Left lobe of liver (tissue), 2 donors: Measurements from ENCODE around the gene NRXN3. TPM values are rescaled to one million over a fixed set of nuclear protein-coding genes. Genes with fewer than 3 reads are reported as not detected.

ENCODE experiments used
- ATAC-seq: fragments of 200-7000 bp; cut with Tn5 transposase; one replicate; pipeline ENCODE4 v1.9.1; 2020; ENCODE audit warnings: mild to moderate bottlenecking, moderate library complexity
- DNase-seq: peaks from one replicate; pipeline ENCODE4 v3.0.0-alpha.2; 2020; ENCODE audit warnings: low spot score
- total RNA-seq: library from RNA; stranded (reverse); gene quantifications from one replicate; pipeline ENCODE4 v1.2.1, GENCODE V29; 2021
- donor health status: DM: no; HTN: no; CAD: no; lungs with moderate emphysema.
- donor health status: DM: no; HTN: yes; CAD: no.

Gene NRXN3
- total RNA-seq, 1 donor from 2014 or later, result 0.20 TPM

GRCh38 chr14:78316052-78316451, 145.9 kb downstream of the NRXN3 start:
- no peak for DNase-seq
- ATAC-seq, result no peak

DNA sequence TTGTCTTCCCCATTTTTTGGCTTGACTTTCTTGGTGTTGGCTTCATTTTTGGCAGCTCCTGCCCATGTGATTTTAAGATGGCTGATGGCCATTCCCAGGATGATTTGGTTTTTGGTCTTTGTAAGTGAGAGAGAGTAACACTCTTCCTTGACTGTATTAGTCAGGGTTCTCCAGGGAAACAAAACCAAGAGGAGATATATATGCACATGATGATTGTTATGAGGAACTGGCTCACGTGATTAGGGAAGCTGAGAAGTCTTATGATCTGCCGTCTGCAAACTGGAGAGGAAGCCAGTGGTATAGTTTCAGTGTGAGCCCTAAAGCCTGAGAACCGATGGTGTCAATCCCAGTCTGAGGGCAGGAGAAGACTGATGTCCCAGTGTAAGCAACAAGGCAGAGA, 146.6 kb downstream of the NRXN3 start:
- DNase-seq, result no peak
- no peak for ATAC-seq

DNA sequence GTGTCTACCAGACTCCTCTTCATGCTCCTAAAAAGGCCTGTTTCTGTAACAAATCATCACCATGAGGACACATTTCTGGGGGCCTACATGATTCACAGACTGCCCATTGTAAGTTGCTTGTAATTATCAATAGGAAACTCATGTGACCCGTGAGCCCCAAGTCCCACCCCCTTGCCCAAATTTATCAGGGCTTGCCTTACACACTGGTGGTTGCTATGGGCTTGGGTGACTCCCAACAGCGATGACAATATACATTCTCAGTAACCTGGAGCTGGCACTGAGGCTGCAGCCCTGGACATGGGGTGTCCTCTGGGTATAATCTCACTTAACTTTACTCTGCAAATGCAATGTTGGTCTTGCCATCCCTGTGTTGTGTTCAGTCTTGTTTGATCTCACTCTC, 149.2 kb downstream of the NRXN3 start:
- DNase-seq (no peak), ATAC-seq (no peak)

DNA sequence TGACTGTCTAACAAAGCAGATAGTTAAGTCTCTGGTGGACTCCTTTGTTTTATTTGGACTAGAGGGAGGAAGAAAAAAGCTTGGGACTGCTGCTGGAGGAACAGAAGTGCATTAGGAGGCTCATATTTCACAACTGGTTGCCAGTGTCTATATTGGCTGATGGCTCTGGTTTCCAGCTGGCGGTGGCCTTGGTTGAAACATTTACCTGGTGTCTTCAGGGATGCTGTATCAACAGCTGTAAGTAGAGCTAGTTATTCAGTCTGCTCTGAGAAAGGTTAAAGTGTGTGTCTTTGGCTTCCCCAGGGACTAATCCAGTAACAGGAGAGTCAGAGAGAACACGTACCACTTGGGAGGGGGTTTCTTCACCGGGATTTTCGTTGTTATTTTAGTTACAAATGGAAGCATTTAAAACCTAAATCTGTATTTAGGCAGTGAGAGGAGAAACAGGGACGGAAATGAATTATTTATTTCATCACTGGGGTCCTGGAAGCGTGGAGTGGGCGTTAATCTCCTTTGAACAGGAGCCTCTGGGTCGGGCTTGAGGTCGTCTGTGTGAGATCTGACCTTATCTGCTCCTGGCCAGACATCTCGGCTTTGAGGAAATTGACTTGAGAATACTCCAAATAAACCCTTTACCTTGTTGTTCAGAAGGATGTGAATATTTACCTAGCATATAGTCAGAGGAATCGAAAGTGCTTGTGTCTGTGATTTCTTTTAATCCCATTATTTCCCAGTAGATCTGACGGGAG, 149.9 kb downstream of the NRXN3 start:
- ATAC-seq, result no peak
- DNase-seq, result no peak

DNA sequence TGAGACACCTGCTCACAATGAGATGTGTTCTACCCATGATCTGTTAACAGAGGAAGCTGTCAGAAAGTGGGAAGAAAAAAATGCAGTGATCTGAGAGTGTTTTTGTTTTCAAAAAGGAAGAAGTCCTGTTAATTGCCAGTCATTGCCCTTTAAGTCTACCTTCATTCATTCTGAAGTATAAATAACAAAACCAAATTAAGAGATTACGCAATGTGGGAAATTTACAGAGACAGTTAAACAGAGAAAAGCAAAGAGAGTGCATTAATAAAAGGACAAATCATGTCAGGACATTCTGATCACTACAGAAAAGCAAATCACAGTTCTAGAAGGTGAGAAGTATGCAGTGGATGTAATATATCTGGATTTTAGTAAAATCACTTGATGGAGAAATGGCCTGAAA, 154.2 kb downstream of the NRXN3 start:
- ATAC-seq (no peak), DNase-seq (no peak)

DNA sequence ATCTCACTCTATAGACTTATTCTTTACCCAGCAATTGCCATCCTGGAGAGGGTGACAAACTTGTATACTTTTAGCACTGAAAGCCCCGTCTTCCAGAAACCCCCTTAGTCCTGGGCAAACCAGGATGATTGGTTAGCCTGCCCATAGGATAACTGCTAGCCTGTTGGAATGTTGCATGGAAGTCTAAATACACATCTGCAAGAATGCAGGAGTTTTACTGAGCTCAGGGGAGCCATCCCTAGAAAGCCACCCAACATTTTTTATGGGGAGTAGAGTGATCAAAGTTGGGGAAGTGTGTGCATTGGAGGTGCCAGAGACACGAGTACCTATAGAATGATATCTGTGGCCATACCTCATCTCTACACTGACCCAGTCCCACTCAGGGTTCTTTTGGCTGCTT, 155.7 kb downstream of the NRXN3 start:
- ATAC-seq, result no peak
- DNase-seq, result no peak

GRCh38 chr14:78327426-78328221, 157.5 kb downstream of the NRXN3 start:
- ATAC-seq, result no peak
- DNase-seq, result no peak

DNA sequence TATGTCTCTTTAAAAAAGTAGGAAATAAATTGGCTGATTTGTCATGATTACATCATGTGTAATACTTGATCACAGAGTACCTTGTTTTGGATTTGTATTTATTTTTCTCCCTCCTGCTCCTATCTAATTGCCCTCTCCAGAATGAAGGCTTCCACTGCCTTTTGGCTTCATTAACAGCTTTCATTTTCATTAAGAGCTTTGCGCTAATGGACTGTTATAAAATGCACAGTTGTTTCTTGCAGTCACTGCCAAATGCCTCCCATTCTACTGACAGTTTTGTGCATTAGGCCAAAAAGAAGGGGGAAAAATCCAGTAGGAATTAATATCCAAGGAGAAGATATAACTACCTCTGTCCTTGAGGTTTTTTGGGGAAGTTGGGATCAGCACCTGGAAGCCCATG, 159.2 kb downstream of the NRXN3 start:
- ATAC-seq (no peak), DNase-seq (no peak)

DNA sequence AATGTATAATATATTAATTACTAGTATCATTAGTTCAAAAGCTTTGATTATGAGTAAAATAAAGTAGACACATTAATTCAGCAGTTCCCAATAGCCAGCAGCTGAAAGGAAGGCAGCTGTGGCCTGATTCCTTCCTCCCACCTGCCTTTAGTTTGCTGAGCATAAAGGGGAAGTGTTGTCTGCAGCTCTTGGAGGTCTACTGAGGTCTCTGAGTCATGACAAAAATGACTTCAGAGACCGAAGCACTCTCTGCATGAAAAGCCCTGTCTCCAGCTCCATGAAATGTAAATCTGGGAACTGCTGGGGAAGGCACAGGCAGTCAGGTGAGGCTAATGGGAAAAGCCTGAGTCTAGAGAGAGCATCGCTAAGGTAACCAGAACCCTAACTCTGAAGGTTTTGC, 165.4 kb downstream of the NRXN3 start:
- DNase-seq (no peak), ATAC-seq (no peak)

GRCh38 chr14:78340250-78340649, 170.1 kb downstream of the NRXN3 start:
- ATAC-seq, result no peak
- no peak for DNase-seq

GRCh38 chr14:78341827-78342389, 171.7 kb downstream of the NRXN3 start:
- no peak for ATAC-seq

DNA sequence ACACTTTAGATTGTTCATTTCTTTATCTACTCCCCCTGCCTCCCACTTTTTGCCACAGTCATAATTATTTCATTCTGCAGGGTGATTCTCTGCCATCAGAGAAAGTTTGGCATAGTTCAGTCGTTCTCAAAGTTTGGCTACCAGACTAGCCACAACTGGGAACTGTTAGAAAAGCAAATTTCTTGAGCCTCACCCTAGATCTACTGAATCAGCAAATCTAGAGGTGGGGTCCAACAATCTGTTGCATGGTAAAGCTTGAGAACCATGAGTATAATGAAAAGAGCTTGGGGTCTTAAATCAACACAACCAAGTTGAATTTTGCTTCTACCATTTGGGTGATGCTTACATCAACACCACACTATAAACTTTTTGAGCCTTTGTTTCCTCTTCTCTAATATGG, 172.7 kb downstream of the NRXN3 start:
- DNase-seq (no peak), ATAC-seq (no peak)

More at GRCh38 chr14:78341827-78342389, 171.7 kb downstream of the NRXN3 start:
- DNase-seq, result no peak

DNA sequence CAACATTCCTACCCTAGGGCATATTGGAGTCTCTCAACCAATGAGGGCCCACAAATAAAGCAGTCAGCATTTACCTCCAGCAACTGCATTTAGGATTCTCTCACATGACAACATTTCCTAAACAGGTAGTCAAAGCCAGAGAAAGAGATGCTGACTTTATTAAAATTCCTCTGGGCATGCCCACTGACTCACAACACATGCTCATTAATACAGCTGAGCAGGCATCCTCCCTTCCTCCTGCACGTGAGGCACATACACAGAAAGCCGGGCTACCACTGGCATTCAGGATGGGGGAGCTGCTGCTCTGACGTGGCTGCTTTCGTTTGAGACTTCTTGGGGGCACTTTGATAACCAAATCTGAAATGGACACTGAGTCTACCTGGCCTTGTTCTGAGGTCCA, 174.1 kb downstream of the NRXN3 start:
- no peak for DNase-seq
- no peak for ATAC-seq

DNA sequence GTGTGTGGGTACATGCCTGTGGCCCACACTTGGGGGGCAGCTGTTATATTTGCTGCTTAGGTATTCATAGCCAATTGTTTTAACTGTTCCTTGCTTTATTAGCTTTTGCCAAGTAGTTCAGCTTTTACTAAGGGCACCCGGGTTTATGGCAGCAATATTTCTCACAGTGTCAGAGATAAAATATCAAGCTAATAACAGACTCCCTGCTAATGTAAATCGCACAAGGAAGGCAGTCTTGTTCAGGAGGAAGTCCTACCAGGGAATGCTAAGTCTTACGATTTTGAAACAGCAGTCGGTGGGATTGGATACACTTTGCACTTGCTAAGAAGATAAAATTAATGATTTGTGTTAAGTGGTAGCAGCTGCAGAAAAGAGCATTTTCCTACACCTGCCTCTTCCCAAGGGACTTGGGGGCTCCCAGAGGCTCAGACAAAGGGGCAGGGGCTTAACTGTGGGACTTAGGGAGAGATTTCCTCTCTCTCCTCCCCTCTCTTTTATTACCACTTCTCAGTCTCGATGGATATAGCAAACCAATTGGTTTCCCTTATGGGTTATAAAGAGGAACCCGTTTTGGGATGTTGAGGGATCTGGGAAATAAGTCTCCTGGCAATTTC, 175.1 kb downstream of the NRXN3 start:
- no peak for ATAC-seq
- DNase-seq, result no peak

DNA sequence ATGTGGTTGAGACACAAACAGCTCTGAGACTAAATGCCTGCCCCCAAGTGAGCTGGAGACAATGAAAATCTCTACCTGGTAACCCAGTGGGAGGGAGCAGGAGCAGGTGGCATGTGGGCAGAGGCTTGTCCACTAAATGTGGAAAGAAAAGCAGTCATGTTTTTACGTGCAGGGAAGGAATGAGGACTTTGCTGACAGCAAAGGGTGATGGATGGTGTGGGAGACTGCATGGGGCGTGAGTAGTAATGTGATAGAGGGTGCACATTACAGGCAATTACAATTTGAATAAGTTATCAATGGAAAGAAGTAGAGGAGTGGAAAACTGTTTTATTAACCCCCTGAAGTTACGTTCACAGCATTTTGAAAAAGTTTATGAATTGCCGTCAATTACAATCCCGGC, 176.6 kb downstream of the NRXN3 start:
- no peak for DNase-seq
- ATAC-seq, result no peak

GRCh38 chr14:78355109-78355508, 184.9 kb downstream of the NRXN3 start:
- ATAC-seq (no peak), DNase-seq (no peak)

DNA sequence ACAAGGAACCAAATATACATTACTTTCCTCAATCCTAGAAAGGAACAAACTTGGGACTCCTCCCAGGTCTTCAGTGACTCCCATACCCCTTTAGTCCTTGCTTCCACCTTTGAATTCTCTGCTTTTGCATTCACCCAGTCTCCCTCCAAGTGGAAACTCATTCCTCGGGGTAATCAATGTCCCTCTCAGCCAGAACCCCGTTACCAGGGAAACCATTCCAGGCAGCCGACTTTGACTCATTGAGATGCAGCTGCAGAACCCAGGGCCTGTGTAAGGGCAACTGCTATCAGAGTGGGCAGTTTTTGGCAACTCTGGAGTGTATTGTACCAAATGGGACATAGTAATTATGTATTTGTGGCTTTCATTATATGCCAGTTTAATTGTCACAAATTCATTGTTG, 186.2 kb downstream of the NRXN3 start:
- ATAC-seq (no peak), DNase-seq (no peak)

- DNase-seq (no peak), ATAC-seq (no peak)
Observed at GRCh38 chr14:78358591-78358990, 188.4 kb downstream of the NRXN3 start.

GRCh38 chr14:78359581-78359980, 189.4 kb downstream of the NRXN3 start:
- ATAC-seq, result no peak

DNA sequence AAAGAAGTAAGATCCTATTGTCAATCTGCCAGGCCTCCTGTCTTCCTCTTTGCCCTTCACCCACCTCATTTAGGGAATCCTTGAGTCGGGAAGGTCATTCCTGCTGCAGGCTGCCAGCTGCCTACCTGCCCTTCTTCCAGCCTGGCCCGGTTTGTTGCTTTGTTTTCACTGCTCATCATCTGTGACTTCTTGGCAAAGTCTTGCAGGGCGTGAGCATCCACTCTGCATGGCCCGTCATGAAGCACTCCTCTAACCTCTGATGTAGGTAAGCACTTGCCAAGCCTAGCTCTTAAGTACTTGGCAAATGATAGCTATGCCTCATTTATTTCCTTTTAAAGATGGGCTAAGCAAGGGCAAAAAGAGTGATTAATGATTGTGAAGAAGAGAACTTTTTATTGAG, 192.8 kb downstream of the NRXN3 start:
- ATAC-seq (no peak), DNase-seq (no peak)

More at GRCh38 chr14:78359581-78359980, 189.4 kb downstream of the NRXN3 start:
- DNase-seq, result no peak

- ATAC-seq, result no peak
- no peak for DNase-seq
Observed at GRCh38 chr14:78367355-78367754, 197.2 kb downstream of the NRXN3 start.

DNA sequence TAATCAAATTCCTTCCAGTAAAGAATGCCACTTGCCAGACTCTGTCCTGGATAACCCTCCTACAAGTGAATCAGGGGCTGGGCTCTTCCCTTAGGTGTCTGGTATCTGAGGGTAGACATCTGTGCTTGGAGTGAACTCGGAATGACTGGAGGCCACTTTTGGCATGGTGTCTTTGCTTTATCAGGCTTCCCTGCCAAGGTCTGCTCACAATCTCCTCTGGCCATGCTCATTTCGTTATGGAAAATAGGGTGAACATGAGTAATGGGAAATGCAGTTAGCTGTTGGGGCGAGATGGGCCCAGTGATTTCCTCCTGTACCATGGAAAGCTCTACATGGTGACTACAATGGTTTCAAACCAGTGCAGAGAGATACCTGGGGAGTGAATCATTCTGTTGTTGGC, 212.9 kb downstream of the NRXN3 start:
- DNase-seq (no peak), ATAC-seq (no peak)
